Measurements from ENCODE around the gene LYPD3. TPM values are rescaled to one million over a fixed set of nuclear protein-coding genes. Genes with fewer than 3 reads are reported as not detected.

The LYPD3 gene
- total RNA-seq, 1 experiment from 2014 or later, result 0.46 TPM

DNA sequence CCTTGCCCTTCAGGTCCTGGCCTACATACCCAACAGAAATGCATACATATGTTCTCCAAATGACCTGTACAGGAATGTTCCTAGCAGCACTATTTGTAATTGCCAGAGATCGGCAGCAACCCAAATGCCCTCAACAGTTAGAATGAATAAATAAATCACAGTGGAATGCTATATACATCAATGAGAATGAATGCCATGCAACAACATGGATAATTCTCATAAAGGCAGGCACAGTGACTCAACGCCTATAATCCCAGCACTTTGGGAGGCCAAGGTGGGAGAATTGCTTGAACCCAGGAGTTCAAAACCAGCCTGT, 32.1 kb downstream of the LYPD3 start:
- ChIA-PET CTCF (interaction anchor here (1.5 kb wide), 1 partner anchor 86 kb away, joined by 5 read pairs; no protein-coding TSS in a partner anchor), POLR2A (no interaction called here)
- no peaks in the 10 kb centered on the region for H3K27me3 ChIP-seq (ENCODE audit: control insufficient read depth, insufficient read depth, low read length)
- no peak overlapping the region for H3K4me3 ChIP-seq (ENCODE audit: low read depth in 2 of 2, low read length in 2 of 2)
- H3K9me3 ChIP-seq (ENCODE audit: control insufficient read depth, insufficient read depth, low read depth, low read length), result no peaks in the 10 kb centered on the region
- no peaks in the 10 kb centered on the region for H3K36me3 ChIP-seq (ENCODE audit: control insufficient read depth, insufficient read depth, low read length)
- intact Hi-C loops (cut with micrococcal nuclease; ENCODE audit: unreplicated experiment), result no loop called here
- TF ChIP-seq SIN3A (IDR thresholded peaks at IDR 0.05; ENCODE audit: borderline replicate concordance, insufficient read depth, low read depth, low read length) (no peak), REST (IDR thresholded peaks at IDR 0.05; ENCODE audit: insufficient read depth in 1 of 2, low read depth in 2 of 2, low read length in 1 of 2) (no peak), TCF7L2 (IDR thresholded peaks at IDR 0.05; ENCODE audit: low read depth, low read length) (no peak), POLR2AphosphoS5 (IDR thresholded peaks at IDR 0.05; ENCODE audit: low read depth, low read length) (no peak)
- TF ChIP-seq, protein P1, sequence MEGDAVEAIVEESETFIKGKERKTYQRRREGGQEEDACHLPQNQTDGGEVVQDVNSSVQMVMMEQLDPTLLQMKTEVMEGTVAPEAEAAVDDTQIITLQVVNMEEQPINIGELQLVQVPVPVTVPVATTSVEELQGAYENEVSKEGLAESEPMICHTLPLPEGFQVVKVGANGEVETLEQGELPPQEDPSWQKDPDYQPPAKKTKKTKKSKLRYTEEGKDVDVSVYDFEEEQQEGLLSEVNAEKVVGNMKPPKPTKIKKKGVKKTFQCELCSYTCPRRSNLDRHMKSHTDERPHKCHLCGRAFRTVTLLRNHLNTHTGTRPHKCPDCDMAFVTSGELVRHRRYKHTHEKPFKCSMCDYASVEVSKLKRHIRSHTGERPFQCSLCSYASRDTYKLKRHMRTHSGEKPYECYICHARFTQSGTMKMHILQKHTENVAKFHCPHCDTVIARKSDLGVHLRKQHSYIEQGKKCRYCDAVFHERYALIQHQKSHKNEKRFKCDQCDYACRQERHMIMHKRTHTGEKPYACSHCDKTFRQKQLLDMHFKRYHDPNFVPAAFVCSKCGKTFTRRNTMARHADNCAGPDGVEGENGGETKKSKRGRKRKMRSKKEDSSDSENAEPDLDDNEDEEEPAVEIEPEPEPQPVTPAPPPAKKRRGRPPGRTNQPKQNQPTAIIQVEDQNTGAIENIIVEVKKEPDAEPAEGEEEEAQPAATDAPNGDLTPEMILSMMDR (IDR thresholded peaks at IDR 0.05), result no peak
- no peaks in the 10 kb centered on the region for H3K4me1 ChIP-seq (ENCODE audit: control insufficient read depth, insufficient read depth, low read length)
- DNase-seq (ENCODE audit: low read depth, low spot score), result no peak
- BruUV-seq (replicated peaks), result no TSS peak
- H3K27ac ChIP-seq (ENCODE audit: low read length), result no peak overlapping the region
- in situ Hi-C loops (cut with HindIII; ENCODE audit: low pct_unique_long_range_greater_than_20kb, low sequenced_read_pairs), result no loop called here
- ATAC-seq, result no peak

DNA sequence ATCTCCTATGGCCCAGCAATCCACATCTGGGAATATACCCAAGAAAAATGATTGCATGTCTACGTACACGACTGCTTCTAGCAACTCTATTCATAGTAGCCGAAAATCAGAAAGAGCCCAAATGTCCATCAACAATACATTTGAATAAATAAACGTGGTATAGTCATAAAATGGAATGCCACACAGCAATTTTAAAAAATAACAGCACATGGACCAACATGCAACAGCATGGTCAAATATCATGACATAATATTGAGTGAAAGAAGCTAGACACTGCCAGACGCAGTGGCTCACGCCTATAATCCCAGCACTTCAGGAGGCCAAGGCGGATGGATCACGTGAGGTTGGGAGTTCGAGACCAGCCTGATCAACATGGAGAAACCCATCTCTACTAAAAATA, 34.4 kb downstream of the LYPD3 start:
- ChIA-PET CTCF (interaction anchor here (0.7 kb wide), 1 partner anchor 33 kb away, joined by 3 read pairs; no protein-coding TSS in a partner anchor), POLR2A (no interaction called here)
- ATAC-seq (no peak), DNase-seq (ENCODE audit: low read depth, low spot score) (no peak)
- TF ChIP-seq POLR2AphosphoS5 (IDR thresholded peaks at IDR 0.05; ENCODE audit: low read depth, low read length) (no peak), TCF7L2 (IDR thresholded peaks at IDR 0.05; ENCODE audit: low read depth, low read length) (no peak), SIN3A (IDR thresholded peaks at IDR 0.05; ENCODE audit: borderline replicate concordance, insufficient read depth, low read depth, low read length) (no peak), REST (IDR thresholded peaks at IDR 0.05; ENCODE audit: insufficient read depth in 1 of 2, low read depth in 2 of 2, low read length in 1 of 2) (no peak)
- TF ChIP-seq, protein P1 (IDR thresholded peaks at IDR 0.05), result no peak
- Histone ChIP-seq H3K27me3 (ENCODE audit: control insufficient read depth, insufficient read depth, low read length) (no peaks in the 10 kb centered on the region), H3K9me3 (ENCODE audit: control insufficient read depth, insufficient read depth, low read depth, low read length) (no peaks in the 10 kb centered on the region), H3K36me3 (ENCODE audit: control insufficient read depth, insufficient read depth, low read length) (no peaks in the 10 kb centered on the region), H3K27ac (ENCODE audit: low read length) (no peak overlapping the region), H3K4me1 (ENCODE audit: control insufficient read depth, insufficient read depth, low read length) (no peaks in the 10 kb centered on the region), H3K4me3 (ENCODE audit: low read depth in 2 of 2, low read length in 2 of 2) (no peak overlapping the region)
- BruUV-seq (replicated peaks), result no TSS peak
- intact Hi-C loops (cut with micrococcal nuclease; ENCODE audit: unreplicated experiment) (no loop called here), in situ Hi-C loops (cut with HindIII; ENCODE audit: low pct_unique_long_range_greater_than_20kb, low sequenced_read_pairs) (no loop called here)

Measured in Panc1 (cell line).